Measurements from ENCODE around the gene GCC2. TPM values are rescaled to one million over a fixed set of nuclear protein-coding genes. Genes with fewer than 3 reads are reported as not detected.
A peak's percentile ranks its signal among the peaks of the same experiment; 100 is the strongest.

Gene GCC2
- total and polyA plus RNA-seq, 2 of the 13 experiments (the other 11 are each of a cell fraction or from before 2014, with no cell fraction given) = 17.6 to 22.5 TPM

DNA sequence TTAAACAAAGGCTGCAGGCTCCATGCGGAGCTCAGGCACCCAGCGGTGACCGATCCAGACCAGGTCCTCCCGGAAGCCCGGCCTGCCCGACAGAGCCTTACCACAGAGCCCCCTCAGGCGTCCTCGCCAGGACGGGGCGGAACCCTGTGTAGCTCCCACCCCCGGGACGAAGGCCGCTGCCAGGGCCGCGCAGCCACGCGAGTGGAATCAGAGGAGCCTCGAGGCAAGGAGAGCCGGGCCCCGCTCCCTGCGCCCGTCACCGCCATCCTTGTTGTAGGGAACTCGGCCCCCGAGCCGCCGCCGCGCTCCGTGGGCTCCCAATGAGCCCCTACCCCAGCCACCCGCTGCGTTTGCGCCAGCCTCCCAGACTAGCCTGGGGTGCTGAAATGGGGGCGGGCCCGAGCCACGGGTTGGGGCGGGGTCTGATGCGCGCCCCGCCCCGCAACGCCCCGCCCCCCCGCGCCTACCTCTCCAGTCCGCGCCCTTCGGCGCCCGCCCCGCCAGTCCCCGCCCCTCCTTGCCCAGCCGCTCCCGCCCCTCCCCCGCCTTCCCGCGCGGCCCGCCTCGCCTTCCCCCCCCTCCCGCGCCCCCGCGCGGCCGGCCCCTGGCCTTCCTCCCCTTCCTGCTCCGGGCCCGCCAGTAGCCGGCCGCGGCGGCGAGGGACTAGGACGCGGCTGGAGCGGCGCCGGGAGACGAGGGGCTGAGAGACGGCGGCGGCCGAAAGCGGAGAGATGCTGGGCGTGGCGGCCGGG is 85.0 kb downstream of the GCC2 start, which contains the start of gene LIMS1 (continued):
- TF ChIP-seq GMEB1 (CRISPR knock-in tag; IDR thresholded peaks at IDR 0.05; ENCODE audit: borderline replicate concordance) (peak; percentile 62), ZNF10 (CRISPR knock-in tag; IDR thresholded peaks at IDR 0.05; ENCODE audit: borderline replicate concordance, low read depth) (no peak), ZNF205 (CRISPR knock-in tag; IDR thresholded peaks at IDR 0.05) (peak; percentile 83; the same call in 1 of the 2 replicates), CEBPG (CRISPR knock-in tag; IDR thresholded peaks at IDR 0.05) (no peak), ZMYM3 (CRISPR knock-in tag; IDR thresholded peaks at IDR 0.05) (peak; percentile 81; the same call in 1 of the 2 replicates), ZNF138 (CRISPR knock-in tag; IDR thresholded peaks at IDR 0.05; ENCODE audit: low read depth) (no peak), ZNF224 (CRISPR knock-in tag; IDR thresholded peaks at IDR 0.05) (peak; percentile 70), POGZ (CRISPR knock-in tag; IDR thresholded peaks at IDR 0.05) (peak; percentile 84), ZMYM2 (CRISPR knock-in tag; IDR thresholded peaks at IDR 0.05) (peak; percentile 74), TARDBP (CRISPR knock-in tag; IDR thresholded peaks at IDR 0.05) (peak; percentile 69), ZNF569 (CRISPR knock-in tag; IDR thresholded peaks at IDR 0.05; ENCODE audit: borderline replicate concordance) (no peak), MIXL1 (CRISPR knock-in tag; IDR thresholded peaks at IDR 0.05) (peak; percentile 29; the same call in 1 of the 2 replicates), U2AF2 (IDR thresholded peaks at IDR 0.05; ENCODE audit: low read depth, low read length) (no peak), BCL3 (CRISPR knock-in tag; IDR thresholded peaks at IDR 0.05) (peak; percentile 88; the same call in 1 of the 2 replicates), REPIN1 (CRISPR knock-in tag; IDR thresholded peaks at IDR 0.05; ENCODE audit: borderline replicate concordance, low read depth) (peak; percentile 92), TCF12 (IDR thresholded peaks at IDR 0.05) (no peak), TCF12 (CRISPR knock-in tag; IDR thresholded peaks at IDR 0.05) (peak; percentile 90; the same call in 1 of the 2 replicates), HNF4G (IDR thresholded peaks at IDR 0.05; ENCODE audit: borderline replicate concordance, low read depth, low read length) (peak; percentile 46; the same call in 1 of the 2 replicates), HNF4G (CRISPR knock-in tag; IDR thresholded peaks at IDR 0.05; ENCODE audit: borderline replicate concordance, low read depth) (no peak)
- TF ChIP-seq, protein P1, sequence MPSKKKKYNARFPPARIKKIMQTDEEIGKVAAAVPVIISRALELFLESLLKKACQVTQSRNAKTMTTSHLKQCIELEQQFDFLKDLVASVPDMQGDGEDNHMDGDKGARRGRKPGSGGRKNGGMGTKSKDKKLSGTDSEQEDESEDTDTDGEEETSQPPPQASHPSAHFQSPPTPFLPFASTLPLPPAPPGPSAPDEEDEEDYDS (CRISPR knock-in tag; IDR thresholded peaks at IDR 0.05) = peak; percentile 79
- TF ChIP-seq, protein P2, sequence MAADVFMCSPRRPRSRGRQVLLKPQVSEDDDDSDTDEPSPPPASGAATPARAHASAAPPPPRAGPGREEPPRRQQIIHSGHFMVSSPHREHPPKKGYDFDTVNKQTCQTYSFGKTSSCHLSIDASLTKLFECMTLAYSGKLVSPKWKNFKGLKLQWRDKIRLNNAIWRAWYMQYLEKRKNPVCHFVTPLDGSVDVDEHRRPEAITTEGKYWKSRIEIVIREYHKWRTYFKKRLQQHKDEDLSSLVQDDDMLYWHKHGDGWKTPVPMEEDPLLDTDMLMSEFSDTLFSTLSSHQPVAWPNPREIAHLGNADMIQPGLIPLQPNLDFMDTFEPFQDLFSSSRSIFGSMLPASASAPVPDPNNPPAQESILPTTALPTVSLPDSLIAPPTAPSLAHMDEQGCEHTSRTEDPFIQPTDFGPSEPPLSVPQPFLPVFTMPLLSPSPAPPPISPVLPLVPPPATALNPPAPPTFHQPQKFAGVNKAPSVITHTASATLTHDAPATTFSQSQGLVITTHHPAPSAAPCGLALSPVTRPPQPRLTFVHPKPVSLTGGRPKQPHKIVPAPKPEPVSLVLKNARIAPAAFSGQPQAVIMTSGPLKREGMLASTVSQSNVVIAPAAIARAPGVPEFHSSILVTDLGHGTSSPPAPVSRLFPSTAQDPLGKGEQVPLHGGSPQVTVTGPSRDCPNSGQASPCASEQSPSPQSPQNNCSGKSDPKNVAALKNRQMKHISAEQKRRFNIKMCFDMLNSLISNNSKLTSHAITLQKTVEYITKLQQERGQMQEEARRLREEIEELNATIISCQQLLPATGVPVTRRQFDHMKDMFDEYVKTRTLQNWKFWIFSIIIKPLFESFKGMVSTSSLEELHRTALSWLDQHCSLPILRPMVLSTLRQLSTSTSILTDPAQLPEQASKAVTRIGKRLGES (CRISPR knock-in tag; IDR thresholded peaks at IDR 0.05; ENCODE audit: borderline replicate concordance) = no peak
- TF ChIP-seq, protein P3, sequence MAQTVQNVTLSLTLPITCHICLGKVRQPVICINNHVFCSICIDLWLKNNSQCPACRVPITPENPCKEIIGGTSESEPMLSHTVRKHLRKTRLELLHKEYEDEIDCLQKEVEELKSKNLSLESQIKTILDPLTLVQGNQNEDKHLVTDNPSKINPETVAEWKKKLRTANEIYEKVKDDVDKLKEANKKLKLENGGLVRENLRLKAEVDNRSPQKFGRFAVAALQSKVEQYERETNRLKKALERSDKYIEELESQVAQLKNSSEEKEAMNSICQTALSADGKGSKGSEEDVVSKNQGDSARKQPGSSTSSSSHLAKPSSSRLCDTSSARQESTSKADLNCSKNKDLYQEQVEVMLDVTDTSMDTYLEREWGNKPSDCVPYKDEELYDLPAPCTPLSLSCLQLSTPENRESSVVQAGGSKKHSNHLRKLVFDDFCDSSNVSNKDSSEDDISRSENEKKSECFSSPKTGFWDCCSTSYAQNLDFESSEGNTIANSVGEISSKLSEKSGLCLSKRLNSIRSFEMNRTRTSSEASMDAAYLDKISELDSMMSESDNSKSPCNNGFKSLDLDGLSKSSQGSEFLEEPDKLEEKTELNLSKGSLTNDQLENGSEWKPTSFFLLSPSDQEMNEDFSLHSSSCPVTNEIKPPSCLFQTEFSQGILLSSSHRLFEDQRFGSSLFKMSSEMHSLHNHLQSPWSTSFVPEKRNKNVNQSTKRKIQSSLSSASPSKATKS (CRISPR knock-in tag; IDR thresholded peaks at IDR 0.05) = no peak; the same call in 1 of the 2 replicates
